ENCODE measurements around the gene SNED1.
"Not testable (repeated sequence)": the region's sequence is repeated elsewhere in the genome, so short reads cannot be mapped to it uniquely, and the experiment has no call there.

The SNED1 gene

GRCh38 chr2:240970104-240970503, 28.3 kb upstream of the SNED1 start:
- no peak for TF ChIP-seq CTCF (IDR thresholded peaks at IDR 0.05; ENCODE audit: low read depth, low read length)

GRCh38 chr2:240970816-240971215, 27.6 kb upstream of the SNED1 start:
- no peak for TF ChIP-seq CTCF (IDR thresholded peaks at IDR 0.05; ENCODE audit: low read depth, low read length)
- Histone ChIP-seq H3K36me3 (no peaks in the 10 kb centered on the region), H3K9me3 (ENCODE audit: severe bottlenecking) (peaks cover 6% of the 10 kb centered on the region), H3K4me3 (ENCODE audit: low read depth, low read length) (no peak overlapping the region), H3K27ac (no peak overlapping the region), H3K27me3 (ENCODE audit: insufficient read depth, low read depth, severe bottlenecking) (no peaks in the 10 kb centered on the region)
- DNase-seq, result no peak

More at GRCh38 chr2:240970104-240970503, 28.3 kb upstream of the SNED1 start:
- Histone ChIP-seq H3K27me3 (ENCODE audit: insufficient read depth, low read depth, severe bottlenecking) (no peaks in the 10 kb centered on the region), H3K9me3 (ENCODE audit: severe bottlenecking) (peaks cover 6% of the 10 kb centered on the region), H3K27ac (no peak overlapping the region), H3K4me3 (ENCODE audit: low read depth, low read length) (no peak overlapping the region), H3K36me3 (no peaks in the 10 kb centered on the region)
- no peak for DNase-seq

- Histone ChIP-seq H3K36me3 (no peaks in the 10 kb centered on the region), H3K27ac (no peak overlapping the region), H3K4me3 (ENCODE audit: low read depth, low read length) (no peak overlapping the region), H3K9me3 (ENCODE audit: severe bottlenecking) (peaks cover 6% of the 10 kb centered on the region), H3K27me3 (ENCODE audit: insufficient read depth, low read depth, severe bottlenecking) (no peaks in the 10 kb centered on the region)
- TF ChIP-seq CTCF (IDR thresholded peaks at IDR 0.05; ENCODE audit: low read depth, low read length), result no peak
- DNase-seq, result no peak
Measured at GRCh38 chr2:240972201-240972600, 26.2 kb upstream of the SNED1 start.

GRCh38 chr2:240972636-240973521, 25.5 kb upstream of the SNED1 start:
- Histone ChIP-seq H3K9me3 (ENCODE audit: severe bottlenecking) (peaks cover 6% of the 10 kb centered on the region), H3K27me3 (ENCODE audit: insufficient read depth, low read depth, severe bottlenecking) (no peaks in the 10 kb centered on the region), H3K36me3 (no peaks in the 10 kb centered on the region), H3K4me3 (ENCODE audit: low read depth, low read length) (no peak overlapping the region), H3K27ac (no peak overlapping the region)
- TF ChIP-seq CTCF (IDR thresholded peaks at IDR 0.05; ENCODE audit: low read depth, low read length), result no peak
- no peak for DNase-seq

- no peak for DNase-seq
- Histone ChIP-seq H3K36me3 (no peaks in the 10 kb centered on the region), H3K4me3 (ENCODE audit: low read depth, low read length) (no peak overlapping the region), H3K27me3 (ENCODE audit: insufficient read depth, low read depth, severe bottlenecking) (no peaks in the 10 kb centered on the region), H3K27ac (no peak overlapping the region), H3K9me3 (ENCODE audit: severe bottlenecking) (peaks cover 6% of the 10 kb centered on the region)
- TF ChIP-seq CTCF (IDR thresholded peaks at IDR 0.05; ENCODE audit: low read depth, low read length), result no peak
Measured at GRCh38 chr2:240974771-240975572, 23.4 kb upstream of the SNED1 start.

- not testable (repeated sequence) for H3K4me3 ChIP-seq (ENCODE audit: low read depth, low read length); H3K27me3 ChIP-seq (ENCODE audit: insufficient read depth, low read depth, severe bottlenecking); H3K27ac ChIP-seq; H3K9me3 ChIP-seq (ENCODE audit: severe bottlenecking); DNase-seq; H3K36me3 ChIP-seq
Measured at GRCh38 chr2:240975903-240976302, 22.5 kb upstream of the SNED1 start.

All from WERI-Rb-1 (cell line).